SK-N-SH (cell line): ENCODE measurements around the gene SLC49A3. TPM values are rescaled to one million over a fixed set of nuclear protein-coding genes. Genes with fewer than 3 reads are reported as not detected.

Experiments
- CTCF ChIA-PET: fragments of 300-600, 350-600 bp; formaldehyde crosslinking; extraction: SDS; loops from one replicate; lab custom pipeline; 2021; lab: Yijun Ruan, JAX
- POLR2A ChIA-PET: fragments of 350-600 bp; sonication (Branson Sonifier 250); formaldehyde crosslinking; extraction: SDS; loops from one replicate; lab custom pipeline; 2020; ENCODE audit warnings: antibody characterized with exemption, inconsistent platforms; lab: Yijun Ruan, JAX
- DNase-seq: peaks from one replicate; pipeline ENCODE4 v3.0.0; 2012
- H2AFZ ChIP-seq: fragments of 200-600 bp; sonication (generic); 2 replicates; pipeline ENCODE4 v1.8.1; 2016; ENCODE audit warnings: antibody characterized with exemption, mild to moderate bottlenecking, low read depth
- H3F3A ChIP-seq: fragments of 200-600 bp; sonication (generic); replicated peaks from 2 replicates; pipeline ENCODE3; 2016; ENCODE audit warnings: antibody characterized with exemption, mild to moderate bottlenecking; ENCODE audit not compliant: insufficient read depth
- H3K27ac ChIP-seq, 2 experiments: fragments of 200-500 bp in 1 of 2; fragments of 200-600 bp in 1 of 2; sonication (Bioruptor generic) in 1 of 2; sonication (generic), shearing (Covaris generic) in 1 of 2; 2 replicates each; pipeline versions ENCODE4 v1.5.1 to v1.6.1; 2014 to 2016; ENCODE audit warnings: low read depth in 2 of 2, inconsistent platforms in 1 of 2, low read length in 1 of 2, mild to moderate bottlenecking in 1 of 2, mixed read lengths in 1 of 2
- H3K27me3 ChIP-seq: fragments of 200-600 bp; sonication (generic), shearing (Covaris generic); 2 replicates; pipeline ENCODE4 v1.6.1; 2016; ENCODE audit warnings: mixed run types; ENCODE audit not compliant: insufficient read depth
- H3K36me3 ChIP-seq, 2 experiments: fragments of 200-500 bp in 1 of 2; fragments of 200-600 bp in 1 of 2; sonication (Bioruptor generic) in 1 of 2; sonication (generic) in 1 of 2; replicated peaks in 1 of 2; 2 replicates each; pipeline versions ENCODE3 to v1.5.1; 2014 to 2016; ENCODE audit warnings: low read length in 1 of 2, mild to moderate bottlenecking in 1 of 2; ENCODE audit not compliant: insufficient read depth in 2 of 2, control insufficient read depth in 1 of 2
- H3K4me1 ChIP-seq, 2 experiments: fragments of 200-500 bp in 1 of 2; fragments of 200-600 bp in 1 of 2; sonication (Bioruptor generic) in 1 of 2; sonication (generic), shearing (Covaris generic) in 1 of 2; 2 replicates each; pipeline versions ENCODE4 v1.5.1 to v1.6.1; 2014 to 2016; ENCODE audit warnings: low read depth in 1 of 2, low read length in 1 of 2, mixed run types in 1 of 2; ENCODE audit not compliant: insufficient read depth in 2 of 2, control insufficient read depth in 1 of 2
- H3K4me2 ChIP-seq: fragments of 200-600 bp; sonication (generic), shearing (Covaris generic); 2 replicates; pipeline ENCODE4 v1.6.1; 2017; ENCODE audit warnings: mixed run types
- H3K4me3 ChIP-seq, 2 experiments: fragments of 200-500 bp in 1 of 2; fragments of 200-600 bp in 1 of 2; sonication (Bioruptor generic) in 1 of 2; sonication (generic), shearing (Covaris generic) in 1 of 2; 2 replicates each; pipeline versions ENCODE4 v1.5.1 to v1.8.1; 2014 to 2016; ENCODE audit warnings: low read depth in 2 of 2, inconsistent platforms in 1 of 2, low read length in 1 of 2, mild to moderate bottlenecking in 1 of 2, mixed read lengths in 1 of 2, moderate library complexity in 1 of 2
- H3K79me2 ChIP-seq: fragments of 200-600 bp; sonication (generic); 2 replicates; pipeline ENCODE4 v1.8.1; 2017; ENCODE audit warnings: mild to moderate bottlenecking; ENCODE audit not compliant: insufficient read depth
- H3K9ac ChIP-seq: fragments of 200-600 bp; sonication (generic); 2 replicates; pipeline ENCODE4 v1.6.1; 2017; ENCODE audit warnings: mixed run types
- H3K9me2 ChIP-seq: fragments of 200-600 bp; sonication (generic); 2 replicates; pipeline ENCODE4 v1.6.1; 2017; ENCODE audit warnings: mixed run types
- H3K9me3 ChIP-seq: fragments of 200-600 bp; sonication (generic); 2 replicates; pipeline ENCODE4 v1.6.1; 2017; ENCODE audit warnings: mixed run types, mild to moderate bottlenecking, moderate library complexity
- H4K20me1 ChIP-seq: fragments of 200-600 bp; sonication (generic); 2 replicates; pipeline ENCODE4 v1.6.1; 2017; ENCODE audit warnings: mild to moderate bottlenecking, mixed run types; ENCODE audit not compliant: insufficient read depth
- CHD2 ChIP-seq: fragments of 150-350 bp; IDR thresholded peaks from 2 replicates; pipeline ENCODE4 v1.6.1; 2018; ENCODE audit warnings: low read length; ENCODE audit not compliant: partially characterized antibody
- ELF1 ChIP-seq: IDR thresholded peaks from 2 replicates; pipeline ENCODE4 v1.4.0; 2012
- EP300 ChIP-seq, 2 experiments: IDR thresholded peaks; 2 replicates each; pipeline versions ENCODE4 v1.4.0 to v1.6.1; 2012; ENCODE audit warnings: borderline replicate concordance in 1 of 2, low read depth in 1 of 2, low read length in 1 of 2
- EZH2phosphoT487 ChIP-seq: fragments of 200-600 bp; sonication (generic); IDR thresholded peaks from 2 replicates; pipeline ENCODE4 v1.6.1; 2017; ENCODE audit warnings: low read depth, mixed run types, mild to moderate bottlenecking, antibody characterized with exemption, moderate library complexity, borderline replicate concordance
- JUND ChIP-seq: IDR thresholded peaks from 2 replicates; pipeline ENCODE4 v1.4.0; 2012
- MEF2A ChIP-seq: IDR thresholded peaks from 2 replicates; pipeline ENCODE4 v1.4.0; 2012; ENCODE audit warnings: low read depth, borderline replicate concordance
- MXI1 ChIP-seq: IDR thresholded peaks from 2 replicates; pipeline ENCODE4 v1.6.1; 2012; ENCODE audit warnings: mild to moderate bottlenecking, low read depth, low read length, improper control_type of control experiment
- NFIC ChIP-seq: IDR thresholded peaks from 2 replicates; pipeline ENCODE4 v1.4.0; 2012; ENCODE audit warnings: borderline replicate concordance
- NRF1 ChIP-seq: IDR thresholded peaks from 2 replicates; pipeline ENCODE4 v1.6.1; 2012; ENCODE audit warnings: low read depth, mild to moderate bottlenecking, low read length
- POLR2AphosphoS5 ChIP-seq: IDR thresholded peaks from 2 replicates; pipeline ENCODE4 v1.6.1; 2012; ENCODE audit warnings: low read depth, low read length
- RFX5 ChIP-seq: IDR thresholded peaks from 2 replicates; pipeline ENCODE4 v1.6.1; 2012; ENCODE audit warnings: mild to moderate bottlenecking, improper control_type of control experiment, low read length
- SIN3A ChIP-seq: IDR thresholded peaks from 2 replicates; pipeline ENCODE4 v1.6.1; 2012; ENCODE audit warnings: low read depth, mild to moderate bottlenecking, low read length, moderate library complexity, borderline replicate concordance
- TCF12 ChIP-seq: IDR thresholded peaks from 2 replicates; pipeline ENCODE4 v1.4.0; 2012
- YY1 ChIP-seq: IDR thresholded peaks from 2 replicates; pipeline ENCODE4 v1.4.0; 2012; ENCODE audit warnings: low read depth, mild to moderate bottlenecking
- WGBS: methylation state at CpG from one replicate; pipeline ENCODE4 v1.1.6; 2017; ENCODE audit warnings: low lambda C conversion rate; 5-methylcytosine and 5-hydroxymethylcytosine counted together
- polyA plus RNA-seq, 3 experiments: library from polyadenylated mRNA; depleted of rRNA; stranded (reverse); fragments of >200 nt; gene quantifications; 2 replicates each; pipeline ENCODE4 v1.2.3, GENCODE V29; 2012
- TF ChIP-seq, protein P1 (sequence below): fragments of 150-350 bp; IDR thresholded peaks from 2 replicates; pipeline ENCODE4 v1.6.1; 2016; ENCODE audit warnings: mild to moderate bottlenecking, low read depth, low read length
- TF ChIP-seq, protein P2 (sequence below): fragments of 200-600 bp; sonication (generic); IDR thresholded peaks from 2 replicates; pipeline ENCODE4 v1.6.1; 2017; ENCODE audit warnings: antibody characterized with exemption, mild to moderate bottlenecking, moderate library complexity
- TF ChIP-seq, protein P3 (sequence below): IDR thresholded peaks from 2 replicates; pipeline ENCODE4 v1.4.0; 2012; ENCODE audit warnings: low read depth, borderline replicate concordance
- TF ChIP-seq, protein P4 (sequence below): IDR thresholded peaks from 2 replicates; pipeline ENCODE4 v1.4.0; 2012; ENCODE audit warnings: low read depth
- TF ChIP-seq, protein P5 (sequence below): IDR thresholded peaks from 2 replicates; pipeline ENCODE4 v1.6.1; 2012; ENCODE audit warnings: mild to moderate bottlenecking, low read depth, low read length, moderate library complexity

The SLC49A3 gene
- polyA plus RNA-seq, 1 of the 3 experiments (the other 2 are of a cell fraction), result 0.05 TPM

GRCh38 chr4:665381-665750 lies 23.6 kb downstream of the SLC49A3 start:
- Histone ChIP-seq H3K36me3 (no peaks in the 10 kb centered on the region), H3K27me3 (no peaks in the 10 kb centered on the region), H3K4me2 (no peak overlapping the region)
- no peak for DNase-seq
- TF ChIP-seq POLR2AphosphoS5 (no peak), JUND (no peak), MXI1 (no peak), EZH2phosphoT487 (no peak), NRF1 (no peak), MEF2A (no peak), YY1 (no peak), NFIC (no peak), SIN3A (no peak), CHD2 (no peak), EP300 (IDR thresholded peaks at IDR 0.05; ENCODE audit: borderline replicate concordance in 1 of 2, low read depth in 1 of 2, low read length in 1 of 2) (no peak), ELF1 (no peak), RFX5 (no peak), TCF12 (no peak)
- TF ChIP-seq, protein P1, sequence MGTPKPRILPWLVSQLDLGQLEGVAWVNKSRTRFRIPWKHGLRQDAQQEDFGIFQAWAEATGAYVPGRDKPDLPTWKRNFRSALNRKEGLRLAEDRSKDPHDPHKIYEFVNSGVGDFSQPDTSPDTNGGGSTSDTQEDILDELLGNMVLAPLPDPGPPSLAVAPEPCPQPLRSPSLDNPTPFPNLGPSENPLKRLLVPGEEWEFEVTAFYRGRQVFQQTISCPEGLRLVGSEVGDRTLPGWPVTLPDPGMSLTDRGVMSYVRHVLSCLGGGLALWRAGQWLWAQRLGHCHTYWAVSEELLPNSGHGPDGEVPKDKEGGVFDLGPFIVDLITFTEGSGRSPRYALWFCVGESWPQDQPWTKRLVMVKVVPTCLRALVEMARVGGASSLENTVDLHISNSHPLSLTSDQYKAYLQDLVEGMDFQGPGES, result no peak
- TF ChIP-seq, protein P2, sequence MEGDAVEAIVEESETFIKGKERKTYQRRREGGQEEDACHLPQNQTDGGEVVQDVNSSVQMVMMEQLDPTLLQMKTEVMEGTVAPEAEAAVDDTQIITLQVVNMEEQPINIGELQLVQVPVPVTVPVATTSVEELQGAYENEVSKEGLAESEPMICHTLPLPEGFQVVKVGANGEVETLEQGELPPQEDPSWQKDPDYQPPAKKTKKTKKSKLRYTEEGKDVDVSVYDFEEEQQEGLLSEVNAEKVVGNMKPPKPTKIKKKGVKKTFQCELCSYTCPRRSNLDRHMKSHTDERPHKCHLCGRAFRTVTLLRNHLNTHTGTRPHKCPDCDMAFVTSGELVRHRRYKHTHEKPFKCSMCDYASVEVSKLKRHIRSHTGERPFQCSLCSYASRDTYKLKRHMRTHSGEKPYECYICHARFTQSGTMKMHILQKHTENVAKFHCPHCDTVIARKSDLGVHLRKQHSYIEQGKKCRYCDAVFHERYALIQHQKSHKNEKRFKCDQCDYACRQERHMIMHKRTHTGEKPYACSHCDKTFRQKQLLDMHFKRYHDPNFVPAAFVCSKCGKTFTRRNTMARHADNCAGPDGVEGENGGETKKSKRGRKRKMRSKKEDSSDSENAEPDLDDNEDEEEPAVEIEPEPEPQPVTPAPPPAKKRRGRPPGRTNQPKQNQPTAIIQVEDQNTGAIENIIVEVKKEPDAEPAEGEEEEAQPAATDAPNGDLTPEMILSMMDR, result no peak
- TF ChIP-seq, protein P3, sequence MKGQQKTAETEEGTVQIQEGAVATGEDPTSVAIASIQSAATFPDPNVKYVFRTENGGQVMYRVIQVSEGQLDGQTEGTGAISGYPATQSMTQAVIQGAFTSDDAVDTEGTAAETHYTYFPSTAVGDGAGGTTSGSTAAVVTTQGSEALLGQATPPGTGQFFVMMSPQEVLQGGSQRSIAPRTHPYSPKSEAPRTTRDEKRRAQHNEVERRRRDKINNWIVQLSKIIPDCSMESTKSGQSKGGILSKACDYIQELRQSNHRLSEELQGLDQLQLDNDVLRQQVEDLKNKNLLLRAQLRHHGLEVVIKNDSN, result no peak
- TF ChIP-seq, protein P4, sequence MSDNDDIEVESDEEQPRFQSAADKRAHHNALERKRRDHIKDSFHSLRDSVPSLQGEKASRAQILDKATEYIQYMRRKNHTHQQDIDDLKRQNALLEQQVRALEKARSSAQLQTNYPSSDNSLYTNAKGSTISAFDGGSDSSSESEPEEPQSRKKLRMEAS, result no peak
- TF ChIP-seq, protein P5, sequence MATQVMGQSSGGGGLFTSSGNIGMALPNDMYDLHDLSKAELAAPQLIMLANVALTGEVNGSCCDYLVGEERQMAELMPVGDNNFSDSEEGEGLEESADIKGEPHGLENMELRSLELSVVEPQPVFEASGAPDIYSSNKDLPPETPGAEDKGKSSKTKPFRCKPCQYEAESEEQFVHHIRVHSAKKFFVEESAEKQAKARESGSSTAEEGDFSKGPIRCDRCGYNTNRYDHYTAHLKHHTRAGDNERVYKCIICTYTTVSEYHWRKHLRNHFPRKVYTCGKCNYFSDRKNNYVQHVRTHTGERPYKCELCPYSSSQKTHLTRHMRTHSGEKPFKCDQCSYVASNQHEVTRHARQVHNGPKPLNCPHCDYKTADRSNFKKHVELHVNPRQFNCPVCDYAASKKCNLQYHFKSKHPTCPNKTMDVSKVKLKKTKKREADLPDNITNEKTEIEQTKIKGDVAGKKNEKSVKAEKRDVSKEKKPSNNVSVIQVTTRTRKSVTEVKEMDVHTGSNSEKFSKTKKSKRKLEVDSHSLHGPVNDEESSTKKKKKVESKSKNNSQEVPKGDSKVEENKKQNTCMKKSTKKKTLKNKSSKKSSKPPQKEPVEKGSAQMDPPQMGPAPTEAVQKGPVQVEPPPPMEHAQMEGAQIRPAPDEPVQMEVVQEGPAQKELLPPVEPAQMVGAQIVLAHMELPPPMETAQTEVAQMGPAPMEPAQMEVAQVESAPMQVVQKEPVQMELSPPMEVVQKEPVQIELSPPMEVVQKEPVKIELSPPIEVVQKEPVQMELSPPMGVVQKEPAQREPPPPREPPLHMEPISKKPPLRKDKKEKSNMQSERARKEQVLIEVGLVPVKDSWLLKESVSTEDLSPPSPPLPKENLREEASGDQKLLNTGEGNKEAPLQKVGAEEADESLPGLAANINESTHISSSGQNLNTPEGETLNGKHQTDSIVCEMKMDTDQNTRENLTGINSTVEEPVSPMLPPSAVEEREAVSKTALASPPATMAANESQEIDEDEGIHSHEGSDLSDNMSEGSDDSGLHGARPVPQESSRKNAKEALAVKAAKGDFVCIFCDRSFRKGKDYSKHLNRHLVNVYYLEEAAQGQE, result no peak
- TF ChIP-seq, all 33 proteins: peak for 0
- no peak overlapping the region for H3K9ac ChIP-seq
- no peak overlapping the region for H3K4me3 ChIP-seq
- H3K27ac ChIP-seq, result no peak overlapping the region; a peak in 1 of 4 replicates
- ChIA-PET POLR2A (interaction anchor here (1.2 to 2.4 kb wide), 3 partner anchors 8 to 19 kb away, joined by 4 to 24 read pairs (median 4); partner anchors contain the start of genes ATP5ME and MYL5), CTCF (interaction anchor here (0.6 to 2.1 kb wide), 2 partner anchors 19 to 62 kb away, joined by 3 to 10 read pairs; no protein-coding TSS in a partner anchor)
- no peaks in the 10 kb centered on the region for H4K20me1 ChIP-seq
- H3K4me1 ChIP-seq, result peaks cover 0 to 22% of the 10 kb centered on the region in 2 experiments; a peak in 1 of 4 replicates
- H2AFZ ChIP-seq, result no peak overlapping the region
- 90% methylated on average over 5 of the region's 12 CpGs for WGBS
- no peaks in the 10 kb centered on the region for H3K79me2 ChIP-seq
- no peaks in the 10 kb centered on the region for H3K9me3 ChIP-seq
- H3K9me2 ChIP-seq, result no peaks in the 10 kb centered on the region
- no peaks in the 10 kb centered on the region for H3F3A ChIP-seq
